Kidney epithelial cell (primary cell): Measurements from ENCODE around the gene KRT20. TPM values are rescaled to one million over a fixed set of nuclear protein-coding genes. Genes with fewer than 3 reads are reported as not detected.

Source experiments
- DNase-seq: peaks from one replicate; pipeline ENCODE4 v3.0.0-alpha.2; 2010; ENCODE audit warnings: low read depth
- H3K27me3 ChIP-seq: 2 replicates; pipeline ENCODE4 v1.6.0; 2011; ENCODE audit warnings: low read length; ENCODE audit not compliant: control insufficient read depth, insufficient read depth
- H3K36me3 ChIP-seq: 2 replicates; pipeline ENCODE4 v1.5.1; 2011; ENCODE audit warnings: low read length; ENCODE audit not compliant: control insufficient read depth, insufficient read depth
- H3K4me3 ChIP-seq: 2 replicates; pipeline ENCODE4 v1.5.1; 2011; ENCODE audit warnings: low read depth, mild to moderate bottlenecking, control low read depth, low read length
- CTCF ChIP-seq: IDR thresholded peaks from 2 replicates; pipeline ENCODE4 v1.5.1; 2011; ENCODE audit warnings: mild to moderate bottlenecking, moderate library complexity, low read length, control low read depth, inconsistent platforms; ENCODE audit not compliant: insufficient read depth, poor library complexity, severe bottlenecking
- total RNA-seq: library from RNA; depleted of rRNA; stranded (reverse); fragments of >200 nt; gene quantifications from 2 replicates; pipeline ENCODE4 v1.2.3, GENCODE V29; 2015

The KRT20 gene
- total RNA-seq, 1 donor from 2014 or later: not detected

- no peak for DNase-seq
These were observed 17.5 kb upstream of the KRT20 start for GRCh38 chr17:40902498-40902897.

GRCh38 chr17:40901981-40902474 is 17.0 kb upstream of the KRT20 start:
- Histone ChIP-seq H3K4me3 (no peak overlapping the region), H3K36me3 (no peaks in the 10 kb centered on the region), H3K27me3 (no peaks in the 10 kb centered on the region)
- TF ChIP-seq CTCF: no peak
- peak; percentile 61 for DNase-seq

More at GRCh38 chr17:40902498-40902897, 17.5 kb upstream of the KRT20 start:
- Histone ChIP-seq H3K27me3 (no peaks in the 10 kb centered on the region), H3K36me3 (no peaks in the 10 kb centered on the region), H3K4me3 (no peak overlapping the region)
- TF ChIP-seq CTCF: no peak

GRCh38 chr17:40900809-40901356 is 15.8 kb upstream of the KRT20 start:
- no peak for DNase-seq
- H3K4me3 ChIP-seq: no peak overlapping the region
- H3K36me3 ChIP-seq: no peaks in the 10 kb centered on the region
- H3K27me3 ChIP-seq: no peaks in the 10 kb centered on the region
- TF ChIP-seq CTCF: no peak

- no peak overlapping the region for H3K4me3 ChIP-seq
- TF ChIP-seq CTCF: no peak
- H3K36me3 ChIP-seq: no peaks in the 10 kb centered on the region
- DNase-seq: no peak
- H3K27me3 ChIP-seq: no peaks in the 10 kb centered on the region
These were observed 11.9 kb upstream of the KRT20 start for GRCh38 chr17:40896916-40897455.

- Histone ChIP-seq H3K27me3 (no peaks in the 10 kb centered on the region), H3K36me3 (no peaks in the 10 kb centered on the region), H3K4me3 (no peak overlapping the region)
- no peak for DNase-seq
- TF ChIP-seq CTCF: no peak
These were observed 10.2 kb upstream of the KRT20 start for GRCh38 chr17:40895106-40895730.
